HAP-1 (cell line): ENCODE data around the gene TNFSF10.
A peak's percentile ranks its signal among the peaks of the same experiment; 100 is the strongest.
"Not testable (repeated sequence)": the region's sequence is repeated elsewhere in the genome, so short reads cannot be mapped to it uniquely, and the experiment has no call there.

ENCODE experiments used
- DNase-seq, 2 experiments: peaks; one replicate each; pipeline ENCODE4 v3.0.0-alpha.2; 2016 to 2020; ENCODE audit warnings: low spot score in 2 of 2
- H3K27me3 ChIP-seq: fragments of 250-450 bp; sonication (Bioruptor Pico); 2 replicates; pipeline ENCODE4 v1.5.1; 2020; ENCODE audit warnings: low read depth, mild to moderate bottlenecking, moderate library complexity
- H3K36me3 ChIP-seq: fragments of 250-450 bp; sonication (Bioruptor Pico); replicated peaks from 2 replicates; pipeline ENCODE4 v1.5.1; 2020; ENCODE audit warnings: mild to moderate bottlenecking
- H3K4me1 ChIP-seq: fragments of 250-450 bp; sonication (Bioruptor Pico); 2 replicates; pipeline ENCODE4 v1.5.1; 2020; ENCODE audit warnings: mild to moderate bottlenecking
- H3K4me3 ChIP-seq: fragments of 250-450 bp; sonication (Bioruptor Pico); 2 replicates; pipeline ENCODE4 v1.5.1; 2020; ENCODE audit warnings: mild to moderate bottlenecking, moderate library complexity
- H3K9me3 ChIP-seq: fragments of 250-450 bp; sonication (Bioruptor Pico); 2 replicates; pipeline ENCODE4 v1.5.1; 2020; ENCODE audit warnings: mild to moderate bottlenecking, moderate library complexity
- in situ Hi-C: fragments of 300-500 bp; cut with MboI; formaldehyde crosslinking; loops from 3 replicates; pipeline ENCODE4 v1.14.3; 2020; ENCODE audit warnings: low sequenced_read_pairs, inconsistent platforms, mixed read lengths

TNFSF10 gene

DNA sequence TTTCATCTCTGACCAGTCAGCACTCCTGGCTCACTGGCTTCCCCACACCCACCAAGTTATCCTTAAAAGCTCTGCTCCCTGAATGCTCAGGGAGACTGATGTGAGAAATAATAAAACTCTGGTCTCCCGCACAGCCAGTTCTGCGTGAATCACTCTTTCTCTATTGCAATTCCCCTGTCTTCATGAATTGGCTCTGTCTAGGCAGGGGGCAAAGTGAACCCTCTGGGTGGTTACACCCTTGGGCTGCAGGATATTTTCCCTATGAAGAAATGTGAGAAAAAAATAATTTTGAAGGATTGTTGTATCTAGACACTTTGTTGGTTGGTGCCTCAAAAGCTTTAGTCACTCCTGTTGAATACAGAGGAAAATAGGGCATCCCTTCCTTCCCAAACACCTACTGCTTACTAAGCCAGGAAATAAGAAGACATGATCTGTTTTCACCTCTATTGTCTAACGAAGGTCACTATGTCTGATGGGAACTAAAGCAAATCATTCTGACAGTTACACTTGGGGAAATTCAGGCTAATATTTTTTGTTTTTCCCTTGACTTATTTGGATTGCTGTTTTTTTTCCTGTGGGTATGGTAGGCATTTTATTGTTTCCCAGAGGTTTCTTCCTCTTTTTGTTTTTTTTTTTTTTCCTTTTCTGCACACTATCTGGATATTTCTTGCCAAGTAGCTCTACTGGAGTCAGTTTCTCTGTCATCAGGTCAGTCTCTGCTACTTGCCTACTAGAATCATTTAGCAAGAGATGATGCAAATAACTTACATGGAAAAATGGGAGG is 15.3 kb upstream of the TNFSF10 start:
- peak in 1 of 2 experiments; percentile 0 for DNase-seq
- H3K4me3 ChIP-seq = no peak overlapping the region
- no peaks in the 10 kb centered on the region for H3K4me1 ChIP-seq
- no peaks in the 10 kb centered on the region for H3K36me3 ChIP-seq
- in situ Hi-C loops = no loop called here
- no peaks in the 10 kb centered on the region for H3K27me3 ChIP-seq
- H3K9me3 ChIP-seq = no peaks in the 10 kb centered on the region

DNA sequence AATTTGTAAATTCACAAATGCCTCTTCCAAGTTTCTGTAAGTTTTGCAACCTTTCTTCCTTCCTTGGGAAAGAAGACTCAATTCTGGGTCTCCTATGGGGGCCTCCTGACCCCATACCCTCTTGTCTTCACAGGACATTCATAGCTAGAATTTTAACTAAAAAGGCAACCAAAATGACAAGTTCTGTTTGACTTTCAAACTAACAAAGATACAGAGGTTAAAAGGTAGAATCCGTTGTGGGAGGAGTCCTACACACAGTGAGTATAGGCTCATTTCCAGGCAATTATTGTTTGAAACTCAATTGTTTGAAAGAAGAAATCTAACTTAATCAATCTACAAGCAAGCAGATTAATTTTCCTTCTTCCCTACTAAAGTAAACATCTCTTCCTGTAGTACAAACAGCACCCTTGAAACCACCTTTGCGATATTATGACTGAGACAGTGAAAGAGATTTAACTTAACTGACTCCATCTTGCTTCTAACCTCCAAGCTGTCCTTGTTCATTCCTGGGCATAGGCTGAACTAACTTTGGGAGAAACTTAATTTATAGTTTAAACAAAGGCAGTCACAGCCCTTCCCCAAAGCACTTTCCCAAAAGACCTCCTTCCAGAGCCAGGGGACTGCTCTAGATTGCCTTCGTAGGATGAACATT is 14.4 kb upstream of the TNFSF10 start:
- no peak for DNase-seq
- Histone ChIP-seq H3K27me3 (0 out of 2 replicates have a peak, but pooled peaks cover 5% of the 10 kb centered on the region), H3K9me3 (no peaks in the 10 kb centered on the region), H3K4me1 (no peaks in the 10 kb centered on the region), H3K4me3 (no peak overlapping the region), H3K36me3 (no peaks in the 10 kb centered on the region)
- in situ Hi-C loops = no loop called here

DNA sequence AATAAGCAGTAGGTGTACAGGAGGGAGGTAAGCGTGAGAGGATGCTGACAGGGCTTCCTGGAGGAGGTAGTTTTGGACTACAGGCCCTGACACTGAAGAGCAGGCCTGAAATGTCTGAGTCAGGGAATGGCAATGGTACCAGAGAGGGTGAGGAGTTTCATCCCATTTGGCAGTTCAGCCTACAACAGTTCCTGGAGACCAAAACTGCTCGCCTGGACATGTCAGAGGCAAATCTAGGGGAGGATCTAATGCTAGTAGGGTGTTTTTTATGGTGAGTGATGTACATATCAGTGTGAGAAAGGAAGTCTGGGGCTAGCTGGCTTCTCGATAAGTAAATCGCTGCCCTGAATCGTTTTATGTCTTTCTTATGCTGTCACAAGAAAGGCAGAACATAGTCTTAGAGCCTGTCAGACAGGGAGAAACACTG is 13.8 kb upstream of the TNFSF10 start:
- no peak for DNase-seq
- in situ Hi-C loops = no loop called here
- H3K27me3 ChIP-seq = 0 out of 2 replicates have a peak, but pooled peaks cover 5% of the 10 kb centered on the region
- H3K9me3 ChIP-seq = no peaks in the 10 kb centered on the region
- H3K4me1 ChIP-seq = no peaks in the 10 kb centered on the region
- no peaks in the 10 kb centered on the region for H3K36me3 ChIP-seq
- no peak overlapping the region for H3K4me3 ChIP-seq

GRCh38 chr3:172536505-172536904 is 13.3 kb upstream of the TNFSF10 start:
- Histone ChIP-seq H3K27me3 (0 out of 2 replicates have a peak, but pooled peaks cover 5% of the 10 kb centered on the region), H3K4me1 (no peaks in the 10 kb centered on the region), H3K9me3 (no peaks in the 10 kb centered on the region), H3K36me3 (no peaks in the 10 kb centered on the region), H3K4me3 (no peak overlapping the region)
- in situ Hi-C loops = no loop called here
- DNase-seq = peak in 1 of 2 experiments; percentile 1

- Histone ChIP-seq H3K36me3 (no peaks in the 10 kb centered on the region), H3K9me3 (no peaks in the 10 kb centered on the region), H3K4me3 (no peak overlapping the region), H3K4me1 (no peaks in the 10 kb centered on the region), H3K27me3 (0 out of 2 replicates have a peak, but pooled peaks cover 5% of the 10 kb centered on the region)
- no peak for DNase-seq
- in situ Hi-C loops = no loop called here
These were observed 7.3 kb upstream of the TNFSF10 start for GRCh38 chr3:172530566-172530965.

DNA sequence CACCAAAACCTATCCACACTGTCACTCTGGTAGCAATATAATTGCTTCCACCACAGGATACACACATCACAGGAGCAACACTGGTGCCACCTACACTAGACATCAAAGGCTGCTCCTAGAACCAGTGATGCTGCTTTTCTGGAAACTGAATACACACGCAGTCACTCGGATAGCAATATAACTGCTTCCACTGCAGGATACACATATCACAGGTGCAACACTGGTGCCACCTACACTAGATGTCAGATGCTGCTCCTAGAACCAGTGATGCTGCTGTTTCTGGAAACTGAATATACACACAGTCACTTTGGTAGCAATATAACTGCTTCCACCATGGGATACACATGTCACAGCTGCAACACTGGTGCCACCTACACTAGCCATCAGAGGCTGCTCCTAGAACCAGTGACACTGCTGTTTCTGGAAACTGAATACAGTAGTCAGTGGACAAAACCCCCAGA is 6.9 kb upstream of the TNFSF10 start:
- H3K27me3 ChIP-seq = 0 out of 2 replicates have a peak, but pooled peaks cover 5% of the 10 kb centered on the region
- in situ Hi-C loops = no loop called here
- H3K4me3 ChIP-seq = no peak overlapping the region
- no peaks in the 10 kb centered on the region for H3K36me3 ChIP-seq
- DNase-seq = no peak
- no peaks in the 10 kb centered on the region for H3K9me3 ChIP-seq
- H3K4me1 ChIP-seq = no peaks in the 10 kb centered on the region

GRCh38 chr3:172528677-172529076 is 5.4 kb upstream of the TNFSF10 start:
- no peaks in the 10 kb centered on the region for H3K36me3 ChIP-seq
- 0 out of 2 replicates have a peak, but pooled peaks cover 5% of the 10 kb centered on the region for H3K27me3 ChIP-seq
- in situ Hi-C loops = no loop called here
- no peak overlapping the region for H3K4me3 ChIP-seq
- no peaks in the 10 kb centered on the region for H3K4me1 ChIP-seq
- H3K9me3 ChIP-seq = no peaks in the 10 kb centered on the region
- DNase-seq = no peak

DNA sequence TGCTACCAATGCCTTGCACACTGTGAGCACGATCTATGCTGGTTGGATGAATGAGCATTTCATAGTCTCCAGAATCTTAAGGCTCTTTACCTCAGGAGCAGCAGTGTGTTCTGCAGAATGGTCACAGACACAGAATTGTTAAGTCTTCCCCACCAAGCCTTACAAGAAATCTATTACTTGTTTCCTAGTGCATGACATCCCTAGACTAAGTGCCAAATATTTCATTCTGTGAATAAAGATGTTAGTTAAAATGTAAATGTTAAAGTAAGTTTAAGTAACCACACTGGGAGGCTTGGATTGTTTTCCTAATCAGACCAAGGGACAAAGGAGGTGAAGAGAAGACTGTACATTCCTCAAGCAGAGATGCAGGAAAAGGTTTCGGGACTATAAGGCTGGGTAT is 4.1 kb upstream of the TNFSF10 start:
- H3K4me3 ChIP-seq = no peak overlapping the region
- H3K9me3 ChIP-seq = no peaks in the 10 kb centered on the region
- no peaks in the 10 kb centered on the region for H3K27me3 ChIP-seq
- peaks cover 7% of the 10 kb centered on the region for H3K4me1 ChIP-seq
- in situ Hi-C loops = no loop called here
- no peaks in the 10 kb centered on the region for H3K36me3 ChIP-seq
- no peak for DNase-seq

GRCh38 chr3:172525116-172525613 is 1.9 kb upstream of the TNFSF10 start:
- Histone ChIP-seq H3K9me3 (no peaks in the 10 kb centered on the region), H3K36me3 (no peaks in the 10 kb centered on the region), H3K27me3 (no peaks in the 10 kb centered on the region), H3K4me1 (peaks cover 10% of the 10 kb centered on the region), H3K4me3 (no peak overlapping the region)
- no peak for DNase-seq
- in situ Hi-C loops = no loop called here

GRCh38 chr3:172524611-172525010 is 1.4 kb upstream of the TNFSF10 start:
- no peak for DNase-seq
- in situ Hi-C loops = no loop called here
- no peaks in the 10 kb centered on the region for H3K9me3 ChIP-seq
- no peak overlapping the region for H3K4me3 ChIP-seq
- H3K27me3 ChIP-seq = no peaks in the 10 kb centered on the region
- peaks cover 10% of the 10 kb centered on the region for H3K4me1 ChIP-seq
- H3K36me3 ChIP-seq = no peaks in the 10 kb centered on the region

DNA sequence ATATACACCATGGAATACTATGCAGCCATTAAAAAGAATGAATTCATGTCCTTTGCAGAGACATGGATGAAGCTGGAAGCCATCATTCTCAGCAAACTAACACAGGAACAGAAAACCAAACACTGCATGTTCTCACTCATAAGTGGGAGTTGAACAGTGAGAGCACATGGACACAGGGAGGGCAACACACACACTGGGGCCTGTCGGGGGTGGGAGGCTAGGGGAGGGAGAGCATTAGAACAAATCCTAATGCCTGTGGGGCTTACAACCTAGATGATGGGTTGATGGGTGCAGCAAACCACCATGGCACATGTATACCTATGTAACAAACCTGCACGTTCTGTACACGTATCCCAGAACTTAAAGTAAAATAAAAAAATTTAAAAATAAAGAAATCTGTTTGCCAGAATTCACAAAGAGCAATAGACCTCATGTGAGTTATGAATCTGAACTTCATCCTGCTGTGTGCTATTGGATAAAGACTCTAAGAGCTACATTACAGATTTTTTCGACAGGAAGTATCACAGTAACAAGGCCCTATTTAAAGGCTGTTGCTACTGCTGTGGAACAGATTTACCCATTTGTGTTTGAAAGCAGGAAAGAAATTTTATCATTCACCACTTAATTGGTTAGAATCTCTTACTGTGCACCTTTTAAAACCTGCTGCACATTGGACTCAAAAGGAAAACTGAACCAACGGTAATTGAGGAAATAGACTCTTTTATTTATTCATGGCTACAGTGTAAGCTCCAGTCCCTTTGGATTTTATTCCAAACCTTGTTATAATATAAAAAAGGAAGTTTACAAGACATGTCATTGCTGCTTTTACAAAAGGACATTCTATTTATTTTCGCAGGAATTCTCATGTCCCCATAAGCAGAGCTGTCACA is 1.1 kb downstream of the TNFSF10 start:
- in situ Hi-C loops, H3K27me3 ChIP-seq, H3K4me3 ChIP-seq: not testable (repeated sequence)

GRCh38 chr3:172520301-172520831 is 2.9 kb downstream of the TNFSF10 start:
- peaks cover 10% of the 10 kb centered on the region for H3K4me1 ChIP-seq
- DNase-seq = no peak

More for the DNA sequence above, 1.1 kb downstream of the TNFSF10 start:
- H3K36me3 ChIP-seq, H3K9me3 ChIP-seq, DNase-seq: not testable (repeated sequence)
- peaks cover 10% of the 10 kb centered on the region for H3K4me1 ChIP-seq

DNA sequence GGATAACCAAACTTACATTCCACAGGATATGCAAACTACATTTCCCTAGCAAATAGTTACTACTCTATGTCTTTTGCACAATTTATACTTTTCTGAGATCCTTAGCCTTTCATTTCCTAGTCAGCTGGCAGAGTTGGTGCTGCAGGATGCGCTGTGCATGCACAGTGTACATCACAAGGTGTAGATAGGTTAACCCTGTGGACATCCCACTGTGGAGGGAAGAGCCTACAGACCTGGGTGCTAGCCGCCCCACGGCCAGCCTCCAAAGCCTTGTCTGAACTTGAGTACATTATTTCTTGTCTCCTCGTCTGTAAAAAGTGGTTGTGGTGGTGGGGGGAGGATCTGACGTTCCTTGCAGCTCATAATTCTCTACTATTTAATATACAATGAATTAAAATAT is 3.5 kb downstream of the TNFSF10 start:
- no peak for DNase-seq
- in situ Hi-C loops = no loop called here
- H3K27me3 ChIP-seq = no peaks in the 10 kb centered on the region
- H3K4me1 ChIP-seq = peaks cover 10% of the 10 kb centered on the region
- no peak overlapping the region for H3K4me3 ChIP-seq
- H3K36me3 ChIP-seq = no peaks in the 10 kb centered on the region
- H3K9me3 ChIP-seq = no peaks in the 10 kb centered on the region

More at GRCh38 chr3:172520301-172520831, 2.9 kb downstream of the TNFSF10 start:
- in situ Hi-C loops = no loop called here
- H3K4me3 ChIP-seq = no peak overlapping the region
- no peaks in the 10 kb centered on the region for H3K36me3 ChIP-seq
- no peaks in the 10 kb centered on the region for H3K27me3 ChIP-seq
- no peaks in the 10 kb centered on the region for H3K9me3 ChIP-seq
